ENCODE measurements around the gene GPR55. TPM values are rescaled to one million over a fixed set of nuclear protein-coding genes. Genes with fewer than 3 reads are reported as not detected.

The GPR55 gene
- total and polyA plus RNA-seq, 10 of the 15 experiments (the other 5 are each of a cell fraction or from before 2014, with no cell fraction given) = 2.1 to 30.1 (median 16.2) TPM

DNA sequence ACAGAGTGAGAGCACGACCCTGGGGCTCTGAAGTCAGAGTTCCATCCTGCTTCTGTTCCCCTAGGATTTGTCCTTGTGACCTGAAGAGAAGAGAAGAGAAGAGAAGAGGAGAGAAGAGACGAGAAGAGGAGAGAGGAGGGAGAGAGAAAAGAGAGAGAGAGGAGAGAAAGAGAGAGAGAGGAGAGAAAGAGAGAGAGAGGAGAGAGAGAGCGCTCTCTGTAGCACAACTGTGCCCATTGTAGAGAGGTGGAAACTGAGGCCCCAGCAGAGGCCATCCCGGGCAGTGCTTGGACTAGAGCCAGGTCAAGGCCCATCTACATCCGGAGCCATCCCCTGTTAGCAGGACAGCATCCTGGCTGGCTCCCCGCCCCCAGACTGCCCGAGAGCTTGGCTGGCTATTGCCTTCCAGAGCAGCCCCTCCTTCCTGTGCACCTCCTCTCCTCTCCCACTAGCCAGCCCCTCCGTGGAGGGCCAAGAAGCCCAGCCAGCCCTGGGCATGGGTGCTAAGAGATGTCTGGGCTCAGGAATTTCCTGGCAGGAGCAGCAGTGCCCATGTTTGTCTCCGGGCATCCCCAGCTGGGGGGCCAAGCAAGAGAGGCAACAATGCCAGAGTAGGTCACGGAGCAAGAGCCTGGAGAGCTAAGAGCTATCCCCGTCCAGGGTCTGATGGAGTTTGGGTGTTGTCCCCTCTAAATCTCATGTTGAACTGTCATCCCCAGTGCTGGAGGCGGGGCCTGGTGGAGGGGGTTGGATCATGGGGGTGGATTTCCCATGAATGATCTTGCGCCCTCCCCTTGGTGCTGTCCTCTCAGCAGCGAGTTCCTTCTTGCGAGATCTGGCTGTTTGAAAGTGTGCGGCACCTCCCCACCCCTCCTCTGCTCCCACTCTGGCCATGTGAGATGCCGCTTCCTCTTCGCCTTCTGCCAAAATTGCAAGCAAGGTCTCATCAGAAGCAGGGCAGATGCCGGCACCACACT lies 18.2 kb upstream of the GPR55 start (continued):
- TF ChIP-seq, protein P1, sequence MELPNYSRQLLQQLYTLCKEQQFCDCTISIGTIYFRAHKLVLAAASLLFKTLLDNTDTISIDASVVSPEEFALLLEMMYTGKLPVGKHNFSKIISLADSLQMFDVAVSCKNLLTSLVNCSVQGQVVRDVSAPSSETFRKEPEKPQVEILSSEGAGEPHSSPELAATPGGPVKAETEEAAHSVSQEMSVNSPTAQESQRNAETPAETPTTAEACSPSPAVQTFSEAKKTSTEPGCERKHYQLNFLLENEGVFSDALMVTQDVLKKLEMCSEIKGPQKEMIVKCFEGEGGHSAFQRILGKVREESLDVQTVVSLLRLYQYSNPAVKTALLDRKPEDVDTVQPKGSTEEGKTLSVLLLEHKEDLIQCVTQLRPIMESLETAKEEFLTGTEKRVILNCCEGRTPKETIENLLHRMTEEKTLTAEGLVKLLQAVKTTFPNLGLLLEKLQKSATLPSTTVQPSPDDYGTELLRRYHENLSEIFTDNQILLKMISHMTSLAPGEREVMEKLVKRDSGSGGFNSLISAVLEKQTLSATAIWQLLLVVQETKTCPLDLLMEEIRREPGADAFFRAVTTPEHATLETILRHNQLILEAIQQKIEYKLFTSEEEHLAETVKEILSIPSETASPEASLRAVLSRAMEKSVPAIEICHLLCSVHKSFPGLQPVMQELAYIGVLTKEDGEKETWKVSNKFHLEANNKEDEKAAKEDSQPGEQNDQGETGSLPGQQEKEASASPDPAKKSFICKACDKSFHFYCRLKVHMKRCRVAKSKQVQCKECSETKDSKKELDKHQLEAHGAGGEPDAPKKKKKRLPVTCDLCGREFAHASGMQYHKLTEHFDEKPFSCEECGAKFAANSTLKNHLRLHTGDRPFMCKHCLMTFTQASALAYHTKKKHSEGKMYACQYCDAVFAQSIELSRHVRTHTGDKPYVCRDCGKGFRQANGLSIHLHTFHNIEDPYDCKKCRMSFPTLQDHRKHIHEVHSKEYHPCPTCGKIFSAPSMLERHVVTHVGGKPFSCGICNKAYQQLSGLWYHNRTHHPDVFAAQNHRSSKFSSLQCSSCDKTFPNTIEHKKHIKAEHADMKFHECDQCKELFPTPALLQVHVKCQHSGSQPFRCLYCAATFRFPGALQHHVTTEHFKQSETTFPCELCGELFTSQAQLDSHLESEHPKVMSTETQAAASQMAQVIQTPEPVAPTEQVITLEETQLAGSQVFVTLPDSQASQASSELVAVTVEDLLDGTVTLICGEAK (IDR thresholded peaks at IDR 0.05; ENCODE audit: borderline replicate concordance) = no peak

GRCh38 chr2:230942371-230942770 lies 17.3 kb upstream of the GPR55 start:
- peaks cover 1% of the 10 kb centered on the region; the same call in 2 of the 3 replicates for H3K9me3 ChIP-seq (replicated peaks; ENCODE audit: control insufficient read depth, insufficient read depth, low read length)
- intact Hi-C loops (cut with micrococcal nuclease; ENCODE audit: unreplicated experiment) = loop anchor here (10.0 kb wide), 1 partner anchor 278 kb away; no protein-coding TSS in a partner anchor
- H3K9ac ChIP-seq (ENCODE audit: control insufficient read depth, insufficient read depth, low read length) = no peak overlapping the region
- no TSS peak for BruUV-seq (replicated peaks)
- ChIA-PET CTCF (interaction anchor here (0.7 to 28.4 kb wide), 9 partner anchors 9 to 111 kb away, joined by 3 to 372 read pairs (median 5); partner anchors contain the start of gene GPR55), RAD21 (ENCODE audit: unreplicated experiment) (interaction anchor here (2.5 to 22.2 kb wide), 3 partner anchors 16 to 42 kb away, joined by 12 to 400 read pairs (median 14); no protein-coding TSS in a partner anchor), POLR2A (interaction anchor here (1.5 to 15.2 kb wide), 3 partner anchors 15 to 42 kb away, joined by 3 to 144 read pairs (median 9); no protein-coding TSS in a partner anchor), SMC1A (ENCODE audit: uncharacterized antibody, unreplicated experiment) (interaction anchor here (1.0 to 21.6 kb wide), 5 partner anchors 18 to 80 kb away, joined by 3 to 411 read pairs (median 248); partner anchors contain the start of gene GPR55)
- in situ Hi-C loops (cut with MboI) = loop anchor here (5.0 kb wide), 1 partner anchor 45 kb away; no protein-coding TSS in a partner anchor
- H3K27me3 ChIP-seq (replicated peaks in 1 of 2; ENCODE audit: control insufficient read depth in 2 of 2, insufficient read depth in 2 of 2, low read length in 1 of 2) = no peaks in the 10 kb centered on the region
- DNase-seq (ENCODE audit: low read depth, low spot score) = no peak
- no peak overlapping the region for H3K27ac ChIP-seq (ENCODE audit: control insufficient read depth, insufficient read depth)
- no peak overlapping the region for H2AFZ ChIP-seq (ENCODE audit: control insufficient read depth, low read depth, low read length)
- H3K36me3 ChIP-seq (ENCODE audit: control insufficient read depth in 2 of 2, insufficient read depth in 2 of 2, low read length in 1 of 2) = no peaks in the 10 kb centered on the region
- H3K4me1 ChIP-seq (ENCODE audit: control insufficient read depth, insufficient read depth, low read length) = peaks cover 19% of the 10 kb centered on the region
- no peak overlapping the region for H3K4me2 ChIP-seq (ENCODE audit: control insufficient read depth, insufficient read depth)
- peaks cover 37% of the 10 kb centered on the region for H3K79me2 ChIP-seq (ENCODE audit: control insufficient read depth, insufficient read depth, low read length)
- no peak overlapping the region for H3K4me3 ChIP-seq
- ATAC-seq = no peak
- FAIRE-seq = no peak
- WGBS (ENCODE audit: insufficient coverage, insufficient replicate concordance, low lambda C conversion rate, missing lambda C conversion rate) = 63% methylated on average over 3 of the region's 3 CpGs
- H4K20me1 ChIP-seq (ENCODE audit: control insufficient read depth, insufficient read depth) = no peaks in the 10 kb centered on the region
- TF ChIP-seq, protein P2, sequence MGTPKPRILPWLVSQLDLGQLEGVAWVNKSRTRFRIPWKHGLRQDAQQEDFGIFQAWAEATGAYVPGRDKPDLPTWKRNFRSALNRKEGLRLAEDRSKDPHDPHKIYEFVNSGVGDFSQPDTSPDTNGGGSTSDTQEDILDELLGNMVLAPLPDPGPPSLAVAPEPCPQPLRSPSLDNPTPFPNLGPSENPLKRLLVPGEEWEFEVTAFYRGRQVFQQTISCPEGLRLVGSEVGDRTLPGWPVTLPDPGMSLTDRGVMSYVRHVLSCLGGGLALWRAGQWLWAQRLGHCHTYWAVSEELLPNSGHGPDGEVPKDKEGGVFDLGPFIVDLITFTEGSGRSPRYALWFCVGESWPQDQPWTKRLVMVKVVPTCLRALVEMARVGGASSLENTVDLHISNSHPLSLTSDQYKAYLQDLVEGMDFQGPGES (IDR thresholded peaks at IDR 0.05) = no peak
- TF ChIP-seq RELA (IDR thresholded peaks at IDR 0.05; ENCODE audit: borderline replicate concordance, partially characterized antibody) = no peak
- peak; percentile 36; the same call in 1 of the 2 replicates for TF ChIP-seq SMC3 (IDR thresholded peaks at IDR 0.05; ENCODE audit: borderline replicate concordance, low read length)
- no peak for TF ChIP-seq ZNF384 (IDR thresholded peaks at IDR 0.05; ENCODE audit: borderline replicate concordance, low read depth, low read length)
- TF ChIP-seq E2F8 (IDR thresholded peaks at IDR 0.05; ENCODE audit: low read depth, partially characterized antibody) = no peak
- TF ChIP-seq CTCF (IDR thresholded peaks at IDR 0.05 in 2 of 3, conservative IDR thresholded peaks at IDR 0.05 in 1 of 3; ENCODE audit: control insufficient read depth in 2 of 3, extremely low read depth in 1 of 3, insufficient read depth in 1 of 3, low read depth in 3 of 3, low read length in 3 of 3) = peak; percentile 29 to 55 (median 45); a peak in 4 of 6 replicates
- TF ChIP-seq EED (IDR thresholded peaks at IDR 0.05; ENCODE audit: low read depth) = 0 out of 2 replicates have a peak, but pooled peaks have one; percentile 14
